Ecto neural progenitor cell (in vitro differentiated cells): ENCODE results near the gene KEL.
A peak's percentile ranks its signal among the peaks of the same experiment; 100 is the strongest.
"Not testable (repeated sequence)": the region's sequence is repeated elsewhere in the genome, so short reads cannot be mapped to it uniquely, and the experiment has no call there.

ENCODE experiments used
- DNase-seq: peaks from one replicate; pipeline ENCODE4 v3.0.0-alpha.2; 2018; ENCODE audit warnings: low spot score

The KEL gene, protein sequence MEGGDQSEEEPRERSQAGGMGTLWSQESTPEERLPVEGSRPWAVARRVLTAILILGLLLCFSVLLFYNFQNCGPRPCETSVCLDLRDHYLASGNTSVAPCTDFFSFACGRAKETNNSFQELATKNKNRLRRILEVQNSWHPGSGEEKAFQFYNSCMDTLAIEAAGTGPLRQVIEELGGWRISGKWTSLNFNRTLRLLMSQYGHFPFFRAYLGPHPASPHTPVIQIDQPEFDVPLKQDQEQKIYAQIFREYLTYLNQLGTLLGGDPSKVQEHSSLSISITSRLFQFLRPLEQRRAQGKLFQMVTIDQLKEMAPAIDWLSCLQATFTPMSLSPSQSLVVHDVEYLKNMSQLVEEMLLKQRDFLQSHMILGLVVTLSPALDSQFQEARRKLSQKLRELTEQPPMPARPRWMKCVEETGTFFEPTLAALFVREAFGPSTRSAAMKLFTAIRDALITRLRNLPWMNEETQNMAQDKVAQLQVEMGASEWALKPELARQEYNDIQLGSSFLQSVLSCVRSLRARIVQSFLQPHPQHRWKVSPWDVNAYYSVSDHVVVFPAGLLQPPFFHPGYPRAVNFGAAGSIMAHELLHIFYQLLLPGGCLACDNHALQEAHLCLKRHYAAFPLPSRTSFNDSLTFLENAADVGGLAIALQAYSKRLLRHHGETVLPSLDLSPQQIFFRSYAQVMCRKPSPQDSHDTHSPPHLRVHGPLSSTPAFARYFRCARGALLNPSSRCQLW

GRCh38 chr7:142961973-142962926 lies at the start of gene KEL:
Gene KEL (minus strand): TSS chr7:142962363. CDS start chr7:142962206, 157 bp downstream.
- no peak for DNase-seq

DNA sequence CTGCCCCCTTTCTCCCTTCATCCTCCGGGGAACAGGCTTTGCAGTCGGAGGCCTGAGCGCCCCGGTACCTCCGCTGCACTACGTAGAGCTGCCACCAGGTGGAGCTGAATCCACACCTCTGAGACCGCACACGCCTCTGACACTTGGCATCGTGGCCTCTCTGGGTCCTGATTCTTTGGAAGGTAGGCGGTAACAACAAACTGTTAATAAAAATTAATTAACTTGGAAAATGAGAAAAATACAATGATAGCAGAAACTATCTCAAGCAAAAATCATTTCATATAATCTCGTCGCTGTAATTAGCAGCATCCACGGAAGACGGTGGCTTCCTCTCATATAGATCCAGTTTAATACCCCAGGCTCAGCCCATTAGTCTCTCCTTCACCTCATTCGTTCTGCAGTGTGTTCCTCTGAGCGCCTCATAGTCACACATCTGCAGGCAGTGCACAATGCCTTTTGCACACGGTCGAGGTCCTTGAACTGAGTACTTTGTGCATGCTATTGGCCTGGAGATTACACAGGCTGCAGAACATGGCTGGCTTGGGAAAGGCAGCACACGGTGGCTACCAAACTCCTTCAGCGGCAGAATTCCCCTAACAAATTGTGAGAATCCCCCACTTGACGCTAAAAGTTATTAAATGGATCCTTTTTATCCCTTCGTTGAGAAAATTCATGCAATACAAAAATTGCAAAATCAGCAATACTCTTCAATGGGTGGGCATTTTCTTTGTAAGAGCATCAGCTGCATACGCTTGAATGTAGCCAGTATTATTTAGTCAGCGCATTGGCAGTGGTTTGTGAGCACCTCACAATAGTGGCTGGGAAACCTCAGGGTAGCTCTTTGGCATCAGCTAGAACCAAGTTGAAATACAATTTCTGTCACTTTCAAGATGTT lies 46.1 kb upstream of the KEL start:
- peak; percentile 87 for DNase-seq

- no peak for DNase-seq
Observed at GRCh38 chr7:143005632-143006260, 43.6 kb upstream of the KEL start.

DNA sequence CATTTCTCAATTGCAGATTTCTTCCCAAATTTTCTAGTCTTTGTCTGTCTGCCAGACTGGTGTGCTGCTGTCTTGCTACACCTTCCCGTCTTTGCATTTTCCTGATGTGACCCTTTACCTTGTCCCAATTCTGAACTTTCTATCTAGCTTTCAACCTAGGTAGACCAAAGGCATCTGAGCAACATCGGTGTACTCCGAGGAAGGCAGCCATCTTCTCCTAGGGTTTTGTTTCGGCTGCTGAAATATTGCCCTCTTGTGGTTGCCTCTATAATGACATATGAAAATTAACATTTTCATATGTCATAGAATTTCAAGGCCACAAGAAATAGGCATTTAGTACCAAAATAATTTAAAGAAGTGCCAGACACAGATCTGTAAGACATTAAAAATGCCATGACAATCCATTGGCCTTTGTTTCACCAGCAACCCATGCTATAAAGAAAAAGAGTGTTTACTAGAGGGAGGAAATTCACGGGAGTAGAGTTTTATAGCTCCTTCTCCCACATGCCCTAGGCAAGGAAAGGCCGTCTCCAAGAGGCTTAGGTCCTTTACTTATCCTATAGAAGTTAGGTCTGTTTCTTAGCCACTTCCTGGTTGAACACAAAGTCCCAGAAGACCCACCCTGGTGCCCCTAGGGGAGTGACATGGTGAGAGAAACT lies 41.4 kb upstream of the KEL start:
- DNase-seq, result no peak

DNA sequence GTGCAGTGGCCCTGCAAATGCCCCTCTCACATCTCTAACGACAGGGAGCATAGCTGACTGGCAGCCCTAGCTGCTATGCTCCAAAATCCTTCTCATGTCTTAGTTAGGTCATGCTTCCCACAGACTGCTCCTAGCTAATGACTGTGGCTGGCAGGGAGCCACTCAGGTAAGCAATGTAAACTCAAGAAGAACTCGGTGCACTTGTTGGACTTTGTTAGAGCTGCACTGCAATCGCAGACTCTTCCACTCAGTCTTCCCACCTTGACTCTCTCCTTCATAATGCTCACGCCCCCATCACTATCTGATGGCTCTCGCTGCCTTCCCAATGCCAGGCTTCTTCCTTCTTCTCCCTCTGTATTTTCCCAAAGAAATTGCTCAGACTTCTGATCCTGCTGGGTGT lies 40.7 kb upstream of the KEL start:
- DNase-seq, result no peak

- DNase-seq, result no peak
Observed at GRCh38 chr7:143002106-143002505, 39.9 kb upstream of the KEL start.

DNA sequence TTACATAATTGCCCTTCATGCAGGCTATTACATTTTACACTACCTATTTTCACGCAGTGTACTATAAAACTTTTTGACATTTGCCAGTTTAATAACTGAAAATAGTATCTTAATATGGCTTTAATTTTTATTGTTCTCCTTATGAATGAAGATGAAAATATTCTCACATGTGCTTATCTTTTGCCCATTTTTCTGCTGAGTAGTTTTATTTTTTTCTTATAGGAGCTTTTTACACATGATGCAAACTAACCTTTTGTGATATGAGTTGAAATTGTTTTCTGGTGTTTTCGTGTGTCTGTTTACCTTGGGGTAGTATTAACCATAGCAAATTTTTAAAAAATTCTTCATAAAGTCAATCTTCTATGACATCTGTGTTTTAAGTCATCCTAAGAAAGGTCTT lies 38.5 kb upstream of the KEL start:
- DNase-seq, result no peak

DNA sequence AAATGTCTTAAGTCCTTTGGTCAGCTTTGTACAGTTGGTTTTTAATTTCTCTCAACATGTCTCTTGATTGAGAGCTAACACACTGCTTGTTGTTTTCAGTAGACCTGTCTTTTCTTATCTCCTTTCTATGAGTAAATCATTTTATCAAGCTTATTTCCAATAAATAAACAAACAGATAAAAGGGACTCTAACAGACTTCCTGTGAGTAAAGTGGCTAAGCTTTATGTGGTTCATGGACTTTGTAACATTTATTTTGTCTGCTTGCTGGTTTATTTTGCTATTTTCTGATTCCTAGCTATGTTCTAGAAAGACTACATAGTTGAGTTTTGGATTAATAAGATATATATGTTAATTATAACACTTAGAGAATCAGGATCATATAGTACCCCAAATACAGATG lies 37.6 kb upstream of the KEL start:
- DNase-seq, result no peak

- no peak for DNase-seq
Observed at GRCh38 chr7:142998966-142999365, 36.8 kb upstream of the KEL start.

DNA sequence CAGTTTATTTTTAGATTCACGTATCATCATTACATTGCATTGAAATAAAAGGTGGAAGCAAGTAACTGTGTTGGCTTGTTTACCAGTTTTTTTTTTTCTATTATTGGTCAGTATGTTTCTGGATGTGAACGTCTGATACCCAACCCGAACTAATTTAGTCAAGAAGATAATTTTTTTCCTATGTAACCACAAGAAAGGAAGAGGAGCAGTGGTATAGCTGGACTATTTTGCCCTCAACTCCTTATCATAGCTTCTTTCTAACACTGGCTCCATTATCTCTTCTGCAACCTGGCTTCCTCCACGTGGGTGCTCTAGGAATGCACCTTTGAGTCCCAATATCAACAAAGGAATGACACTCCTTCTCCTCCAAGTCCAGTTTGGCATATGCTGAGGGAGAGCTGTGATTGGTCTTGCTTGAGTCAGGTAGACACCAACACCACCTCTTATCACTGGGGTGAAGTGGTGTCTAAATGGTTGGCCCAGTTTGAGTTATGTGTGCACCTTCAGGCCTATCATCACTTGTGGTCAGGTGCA lies 35.4 kb upstream of the KEL start:
- DNase-seq, result no peak

GRCh38 chr7:142992427-142992826 lies 30.3 kb upstream of the KEL start:
- no peak for DNase-seq

DNA sequence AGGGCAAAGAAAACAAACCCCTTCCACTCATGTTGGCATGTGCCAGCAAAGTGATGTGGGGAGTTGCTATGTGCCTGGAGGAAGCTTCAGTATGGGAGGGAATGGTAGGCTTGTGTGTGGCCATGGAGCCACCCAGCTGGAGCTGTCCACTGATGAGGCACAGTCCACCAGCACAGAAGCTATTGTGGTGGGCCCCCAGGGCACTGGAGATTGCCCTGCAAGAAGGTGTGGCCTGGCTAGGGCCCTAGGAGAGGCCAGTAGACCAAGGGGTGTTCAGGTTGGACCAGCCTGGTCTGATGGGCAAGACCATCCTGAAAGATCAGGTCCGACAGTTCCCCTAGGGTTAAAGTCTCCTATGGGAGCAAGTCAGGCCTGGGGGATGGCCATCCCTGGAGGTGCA lies 22.1 kb upstream of the KEL start:
- DNase-seq, result no peak

GRCh38 chr7:142983825-142984224 lies 21.7 kb upstream of the KEL start:
- DNase-seq, result no peak

DNA sequence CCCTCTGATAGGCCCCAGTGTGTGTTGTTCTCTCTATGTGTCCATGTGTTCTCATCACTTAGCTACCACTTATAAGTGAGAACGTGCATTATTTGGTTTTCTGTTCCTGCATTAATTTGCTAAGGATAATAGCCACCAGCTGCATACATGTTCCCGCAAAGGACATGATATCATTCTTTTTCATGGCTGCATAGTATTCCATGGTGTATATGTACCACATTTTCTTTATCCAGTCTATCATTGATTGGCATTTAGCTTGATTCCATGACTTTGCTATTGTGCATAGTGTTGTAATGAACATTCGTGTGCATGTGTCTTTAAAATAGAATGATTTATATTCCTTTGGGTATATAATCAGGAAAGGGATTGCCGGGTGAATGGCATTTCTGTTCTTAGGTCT lies 16.2 kb upstream of the KEL start:
- not testable (repeated sequence) for DNase-seq

DNA sequence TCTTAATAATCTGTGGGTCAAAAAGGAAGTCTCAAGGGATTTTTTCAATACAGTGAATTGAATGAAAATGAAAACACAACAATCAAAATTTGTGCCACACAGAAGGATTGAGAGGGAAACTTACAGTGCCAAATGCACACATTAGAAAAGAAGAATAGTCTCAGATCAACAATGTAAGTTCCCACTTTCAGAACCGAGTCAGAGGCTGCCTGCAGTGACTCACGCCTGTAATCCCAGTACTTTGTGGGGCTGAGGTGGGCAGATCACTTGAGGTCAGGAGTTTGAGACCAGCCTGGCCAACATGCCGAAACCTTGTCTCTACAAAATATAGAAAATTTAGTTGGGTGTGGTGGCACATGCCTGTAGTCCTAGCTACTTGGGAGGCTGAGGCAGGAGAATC lies 12.5 kb upstream of the KEL start:
- no peak for DNase-seq

- no peak for DNase-seq
Observed at GRCh38 chr7:142969183-142969582, 7.0 kb upstream of the KEL start.

GRCh38 chr7:142968229-142968628 lies 6.1 kb upstream of the KEL start:
- no peak for DNase-seq

DNA sequence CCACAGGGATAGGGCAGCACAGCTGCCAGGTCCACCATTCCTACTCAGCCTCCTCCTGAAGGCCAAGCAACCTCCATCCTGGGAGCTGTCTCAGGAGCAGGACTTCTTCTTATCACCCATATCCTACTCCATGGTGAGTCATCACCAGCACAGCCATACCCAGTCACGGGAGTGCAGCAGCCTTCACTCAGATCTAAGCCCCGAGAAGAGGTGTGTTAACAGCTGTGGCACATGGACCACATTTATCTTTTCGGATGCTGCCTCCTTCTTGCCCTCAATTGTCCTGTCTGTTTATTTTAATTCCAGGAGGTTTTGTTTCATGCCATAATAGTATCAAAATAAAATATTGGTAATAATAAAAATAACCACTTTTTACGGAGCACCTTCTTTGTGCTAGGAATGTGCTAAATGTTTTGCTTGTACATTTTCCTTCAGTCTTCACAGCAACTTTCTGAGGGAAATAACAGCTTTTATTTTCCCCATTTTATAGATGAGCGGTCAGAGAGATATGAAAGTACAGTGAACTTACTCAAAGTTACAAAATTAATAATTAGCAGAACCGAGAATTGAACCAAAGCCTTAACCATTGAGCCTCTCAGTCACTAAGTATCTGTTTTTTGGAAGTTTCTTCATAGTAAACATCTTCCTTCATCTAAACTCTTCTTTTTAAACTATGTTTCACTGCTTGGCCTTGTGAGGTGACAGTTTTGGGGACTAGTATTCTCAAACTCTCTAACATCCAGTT lies 2.5 kb upstream of the KEL start:
- DNase-seq, result no peak

DNA sequence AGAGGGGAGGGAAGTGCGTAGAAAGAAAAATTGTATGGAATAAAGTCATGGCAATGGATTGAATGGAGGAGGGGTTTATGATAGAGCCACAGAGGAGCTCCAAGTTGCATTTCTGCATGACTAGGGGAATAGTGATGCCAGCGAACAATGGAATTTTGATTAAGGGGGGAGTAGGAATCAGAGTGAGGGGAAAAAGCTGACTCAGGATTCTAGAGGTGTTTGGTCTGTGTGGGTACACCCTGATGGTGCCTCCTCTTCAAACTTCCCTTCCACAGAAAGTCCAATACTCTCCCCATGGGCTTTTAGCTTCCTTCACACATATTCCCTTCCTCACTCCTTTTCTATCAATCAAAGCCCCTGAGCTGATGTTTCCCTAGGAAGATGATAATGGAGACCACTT lies 1.8 kb upstream of the KEL start:
- no peak for DNase-seq
